Osteocyte (in vitro differentiated cells): ENCODE results near the gene C10orf71. TPM values are rescaled to one million over a fixed set of nuclear protein-coding genes. Genes with fewer than 3 reads are reported as not detected.
A peak's percentile ranks its signal among the peaks of the same experiment; 100 is the strongest.

ENCODE experiments used
- DNase-seq: peaks from one replicate; pipeline ENCODE4 v3.0.0; 2021; ENCODE audit warnings: mixed read lengths; ENCODE audit not compliant: unreplicated experiment; ENCODE audit errors: extremely low spot score
- H3K27ac Mint-ChIP-seq: one replicate; pipeline ENCODE4 v1.8.0; 2021; ENCODE audit warnings: mild to moderate bottlenecking, mixed read lengths; ENCODE audit not compliant: unreplicated experiment
- H3K27me3 Mint-ChIP-seq: one replicate; pipeline ENCODE4 v1.8.0; 2021; ENCODE audit warnings: mixed read lengths; ENCODE audit not compliant: unreplicated experiment
- H3K36me3 Mint-ChIP-seq: one replicate; pipeline ENCODE4 v1.8.0; 2021; ENCODE audit warnings: mixed read lengths; ENCODE audit not compliant: unreplicated experiment
- H3K4me1 Mint-ChIP-seq: one replicate; pipeline ENCODE4 v1.8.0; 2021; ENCODE audit warnings: mixed read lengths; ENCODE audit not compliant: unreplicated experiment
- H3K4me3 Mint-ChIP-seq: one replicate; pipeline ENCODE4 v1.8.0; 2021; ENCODE audit warnings: mild to moderate bottlenecking, moderate library complexity, mixed read lengths; ENCODE audit not compliant: unreplicated experiment
- H3K9me3 Mint-ChIP-seq: one replicate; pipeline ENCODE4 v1.8.0; 2021; ENCODE audit warnings: mixed read lengths; ENCODE audit not compliant: unreplicated experiment
- CTCF ChIP-seq: fragments of 200-600 bp; sonication (generic); IDR thresholded peaks from 2 replicates; pipeline ENCODE4 v1.5.0; 2021; ENCODE audit warnings: antibody characterized with exemption, mild to moderate bottlenecking, moderate library complexity
- total RNA-seq: library from RNA; stranded (reverse); gene quantifications from 2 replicates; pipeline ENCODE4 v1.2.1, GENCODE V29; 2021

The C10orf71 gene
- total RNA-seq, 1 donor from 2014 or later = not detected

GRCh38 chr10:49375611-49376010 is 76.6 kb downstream of the C10orf71 start:
- Mint-ChIP-seq H3K36me3 (no peaks in the 10 kb centered on the region), H3K27ac (no peak overlapping the region), H3K4me3 (no peak overlapping the region), H3K9me3 (no peaks in the 10 kb centered on the region), H3K27me3 (peaks cover 50% of the 10 kb centered on the region), H3K4me1 (peaks cover under 1% of the 10 kb centered on the region)
- TF ChIP-seq CTCF = no peak
- peak; percentile 69 for DNase-seq

Other genes starting within 250 kb of the C10orf71 start
- gene VSTM4, start 183.6 kb upstream of the C10orf71 start, total RNA-seq = 0.70 and 0.81 TPM in 2 replicates
- gene FAM170B, start 165.1 kb upstream of the C10orf71 start, total RNA-seq = not detected in 2 replicates
- not detected in 2 replicates for gene TMEM273, start 110.8 kb upstream of the C10orf71 start, total RNA-seq
- not detected in 2 replicates for gene DRGX, start 96.9 kb downstream of the C10orf71 start, total RNA-seq
- gene ERCC6, start 240.0 kb downstream of the C10orf71 start, total RNA-seq = 184 and 187 TPM in 2 replicates